Stimulated activated CD4-positive, alpha-beta T cell treated with anti-CD3 and anti-CD28 coated beads, Interleukin-15, amount 100 ng/mL, for 1 hour (primary cell): ENCODE results near the gene GOLGA3.
"Not testable (repeated sequence)": the region's sequence is repeated elsewhere in the genome, so short reads cannot be mapped to it uniquely, and the experiment has no call there.

Experiments
- DNase-seq, 2 donors: peaks; one replicate each; pipeline ENCODE4 v3.0.0-alpha.2; 2020; ENCODE audit warnings: low read depth in 1 of 2, low spot score in 1 of 2

The GOLGA3 gene

DNA sequence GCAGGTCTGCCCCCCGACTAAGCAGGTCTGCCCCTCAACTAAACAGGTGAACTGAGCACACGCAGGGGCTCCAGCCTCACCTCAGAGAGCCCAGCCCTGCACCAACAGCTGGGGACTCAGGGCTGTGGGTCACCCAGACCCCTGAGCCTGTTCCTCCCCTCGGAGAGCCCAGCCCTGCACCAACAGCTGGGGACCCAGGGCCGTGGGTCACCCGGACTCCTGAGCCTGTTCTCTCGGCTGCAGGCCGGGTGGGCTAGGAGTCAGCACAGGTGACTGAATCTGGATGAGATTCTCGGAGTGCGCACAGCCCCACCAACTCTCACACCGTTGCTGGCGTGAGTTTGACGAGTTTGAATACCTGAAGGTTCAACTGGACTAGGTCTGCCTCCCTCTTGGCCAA lies 46.7 kb downstream of the GOLGA3 start:
- no peak for DNase-seq

DNA sequence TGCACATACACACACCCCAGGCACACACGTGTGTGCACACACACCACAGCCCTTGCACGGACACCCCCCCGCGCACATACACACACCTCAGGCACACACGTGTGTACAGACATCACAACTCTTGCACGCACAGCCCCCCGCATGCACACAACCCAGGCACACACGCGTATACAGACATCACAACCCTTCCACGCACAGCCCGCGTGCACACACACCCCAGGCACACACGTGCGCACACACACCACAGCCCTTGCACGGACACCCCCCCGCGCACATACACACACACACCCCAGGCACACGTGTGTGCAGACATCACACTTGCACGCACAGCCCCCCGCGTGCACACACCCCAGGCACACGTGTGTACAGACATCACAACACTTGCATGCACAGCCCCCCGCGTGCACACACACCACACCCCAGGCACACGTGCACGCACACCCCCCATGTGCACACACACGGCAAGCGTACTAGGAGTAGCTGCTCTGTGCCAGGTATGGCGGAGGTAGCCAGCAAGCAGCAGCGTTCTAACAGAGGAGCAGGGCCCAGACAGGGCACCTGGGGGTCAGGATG lies 48.8 kb downstream of the GOLGA3 start:
- no peak for DNase-seq

DNA sequence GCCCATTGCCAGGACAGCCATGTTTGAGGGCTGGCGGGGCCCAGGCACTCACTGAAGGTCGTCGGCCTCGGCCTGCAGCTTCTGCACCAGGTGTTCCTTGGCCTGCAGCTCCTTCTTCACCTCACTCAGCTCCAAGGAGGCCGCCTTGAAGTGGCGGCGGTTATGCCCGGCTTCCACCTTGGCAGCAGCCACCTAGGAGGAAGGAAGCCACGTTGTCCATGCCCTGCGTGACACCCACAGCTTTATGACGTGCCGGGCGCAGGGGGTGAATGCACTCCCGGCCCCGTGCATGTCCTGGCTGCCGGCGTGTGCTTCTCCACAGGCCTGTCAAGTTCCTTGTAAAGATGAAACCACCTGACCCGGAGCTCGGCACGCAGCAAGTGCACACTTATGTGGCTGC lies 51.1 kb downstream of the GOLGA3 start:
- DNase-seq, result no peak

GRCh38 chr12:132776816-132777568 lies 51.7 kb downstream of the GOLGA3 start:
- DNase-seq, result no peak

DNA sequence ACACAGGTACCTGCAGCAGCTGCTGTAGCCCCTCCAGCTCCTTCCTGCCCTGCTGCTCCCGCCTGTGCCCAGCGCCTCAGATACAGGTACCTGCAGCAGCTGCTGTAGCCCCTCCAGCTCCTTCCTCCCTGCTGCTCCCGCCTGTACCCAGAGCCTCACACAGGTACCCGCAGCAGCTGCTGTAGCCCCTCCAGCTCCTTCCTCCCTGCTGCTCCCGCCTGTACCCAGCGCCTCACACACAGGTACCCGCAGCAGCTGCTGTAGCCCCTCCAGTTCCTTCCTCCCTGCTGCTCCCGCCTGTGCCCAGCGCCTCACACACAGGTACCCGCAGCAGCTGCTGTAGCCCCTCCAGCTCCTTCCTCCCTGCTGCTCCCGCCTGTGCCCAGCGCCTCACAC lies 52.4 kb downstream of the GOLGA3 start:
- DNase-seq, result not testable (repeated sequence)

- DNase-seq, result no peak
Observed at GRCh38 chr12:132775502-132776229, 53.0 kb downstream of the GOLGA3 start.

DNA sequence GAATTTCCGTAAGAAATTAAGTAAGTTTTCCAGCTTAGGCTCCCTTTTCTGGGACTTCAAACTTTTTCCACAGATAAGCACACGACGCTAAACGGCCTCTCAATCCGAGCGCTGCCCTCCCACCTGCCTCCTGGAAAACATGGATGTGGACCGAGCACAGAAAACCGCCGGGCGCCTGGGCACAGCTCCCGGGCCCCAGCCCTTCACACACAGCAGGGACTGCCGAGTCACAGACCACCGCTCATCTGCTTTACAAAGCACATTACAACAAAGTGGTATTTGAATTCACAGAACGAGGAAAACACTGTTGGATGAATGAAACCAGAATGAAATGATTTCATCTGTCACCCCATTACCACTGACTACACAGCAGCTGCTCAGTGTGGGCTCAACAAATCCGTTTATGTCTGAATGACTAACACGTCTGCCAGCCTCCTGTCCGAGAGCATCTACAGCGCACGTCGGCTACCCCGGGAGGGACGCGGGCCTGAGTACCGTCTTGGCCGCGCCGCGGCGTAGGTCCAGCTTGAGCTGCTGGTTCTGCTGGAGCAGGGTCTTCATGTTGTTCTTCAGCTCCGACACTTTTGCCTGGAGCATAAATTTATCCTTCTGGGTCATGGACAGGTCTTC lies 53.9 kb downstream of the GOLGA3 start:
- DNase-seq, result no peak

DNA sequence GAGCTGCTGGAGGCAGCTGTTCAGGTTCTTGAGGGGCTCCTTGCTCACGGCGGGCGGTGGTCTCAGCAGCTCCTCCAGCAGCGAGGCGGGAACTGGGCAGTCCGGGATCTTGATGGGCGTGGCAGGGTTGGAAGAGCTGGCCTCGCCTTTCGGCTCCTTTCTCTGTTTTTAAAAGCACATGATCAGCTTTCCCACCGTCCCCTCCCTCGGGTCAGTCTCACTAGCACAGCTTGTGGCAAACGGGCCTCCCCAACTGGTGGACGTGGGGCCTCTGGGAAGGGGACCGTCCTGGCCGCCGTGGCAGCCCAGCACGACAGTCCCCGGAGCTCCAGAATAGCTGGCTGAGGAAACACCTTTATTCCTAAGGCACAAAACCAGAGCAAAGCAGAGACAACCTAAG lies 54.5 kb downstream of the GOLGA3 start:
- no peak for DNase-seq

GRCh38 chr12:132773077-132773955 lies 55.4 kb downstream of the GOLGA3 start:
- no peak for DNase-seq

GRCh38 chr12:132772606-132773005 lies 56.1 kb downstream of the GOLGA3 start:
- DNase-seq, result no peak

GRCh38 chr12:132771126-132771838 lies 57.4 kb downstream of the GOLGA3 start:
- no peak for DNase-seq

GRCh38 chr12:132766380-132767085 lies 62.1 kb downstream of the GOLGA3 start:
- DNase-seq, result no peak

DNA sequence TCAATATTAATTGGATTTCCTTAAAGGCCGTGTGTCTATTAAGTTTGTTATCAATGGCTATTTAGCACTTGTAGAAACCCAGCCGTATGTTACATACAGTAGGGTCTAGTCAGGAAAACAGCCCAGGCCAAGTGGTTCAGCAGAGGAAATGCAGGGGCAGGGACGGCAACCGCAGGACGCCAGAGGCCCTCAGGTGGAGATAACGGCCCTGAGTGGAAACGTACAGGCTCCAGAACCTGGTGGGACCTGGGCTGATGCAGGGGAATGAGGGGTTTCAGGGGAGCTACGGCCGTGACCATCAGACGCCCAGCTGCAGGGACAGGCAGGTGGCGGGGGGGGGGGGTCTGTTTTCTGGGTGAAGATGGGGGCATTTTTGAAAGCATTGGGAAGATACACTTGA lies 63.3 kb downstream of the GOLGA3 start:
- DNase-seq, result no peak

DNA sequence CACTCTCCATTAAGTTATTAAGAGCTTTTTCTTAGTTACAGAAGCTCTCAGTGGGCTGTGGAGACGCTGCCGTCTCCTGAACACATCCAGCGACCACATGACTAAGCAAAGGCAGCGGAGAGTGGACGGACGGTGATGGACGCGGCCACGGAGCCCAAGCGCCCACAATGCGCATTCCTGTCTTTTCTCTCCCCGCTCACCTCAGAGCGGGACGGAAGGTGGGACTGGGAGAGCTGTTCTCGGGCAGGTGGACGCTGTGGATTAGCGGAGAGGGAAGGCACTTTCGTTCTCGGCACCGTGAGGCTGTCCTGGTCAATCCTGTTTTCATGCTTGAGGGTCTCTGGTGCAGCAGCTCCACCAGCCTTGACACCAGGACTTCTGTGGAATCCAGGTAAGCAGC lies 64.4 kb downstream of the GOLGA3 start:
- DNase-seq, result no peak

DNA sequence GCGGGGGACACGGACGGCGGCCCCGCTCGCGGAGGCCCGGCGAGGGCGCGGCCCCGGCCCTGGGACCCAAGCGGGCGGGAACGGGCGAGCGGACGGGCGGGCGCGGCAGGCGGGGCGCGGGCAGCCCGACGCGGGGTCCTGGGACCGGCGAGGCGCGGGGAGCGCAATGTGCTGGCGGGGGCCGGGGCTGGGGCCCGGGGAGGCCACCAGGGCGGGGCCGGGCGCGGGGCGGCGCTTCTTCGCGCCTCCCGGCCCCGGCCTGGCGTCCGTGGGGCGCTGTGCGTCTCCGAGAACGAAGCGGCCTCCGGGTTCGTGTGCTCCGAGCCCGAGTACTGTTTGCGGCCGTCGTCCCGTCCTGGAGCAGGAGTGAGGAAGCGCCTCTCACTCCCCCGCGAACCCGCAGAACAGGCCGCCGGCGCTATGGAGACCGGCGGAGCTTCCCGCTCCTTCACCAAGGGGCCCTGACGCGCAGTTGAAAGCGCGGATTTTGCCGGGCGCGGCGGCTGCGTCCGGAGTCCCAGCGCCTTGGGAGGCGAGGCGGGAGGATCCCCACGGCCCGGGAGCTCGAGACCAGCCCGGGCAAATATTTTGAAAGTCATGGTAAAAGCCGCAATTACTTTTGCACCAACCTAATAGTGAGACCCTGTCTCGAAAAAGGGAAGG lies 66.6 kb downstream of the GOLGA3 start:
- peak; percentile 81 to 84 for DNase-seq

DNA sequence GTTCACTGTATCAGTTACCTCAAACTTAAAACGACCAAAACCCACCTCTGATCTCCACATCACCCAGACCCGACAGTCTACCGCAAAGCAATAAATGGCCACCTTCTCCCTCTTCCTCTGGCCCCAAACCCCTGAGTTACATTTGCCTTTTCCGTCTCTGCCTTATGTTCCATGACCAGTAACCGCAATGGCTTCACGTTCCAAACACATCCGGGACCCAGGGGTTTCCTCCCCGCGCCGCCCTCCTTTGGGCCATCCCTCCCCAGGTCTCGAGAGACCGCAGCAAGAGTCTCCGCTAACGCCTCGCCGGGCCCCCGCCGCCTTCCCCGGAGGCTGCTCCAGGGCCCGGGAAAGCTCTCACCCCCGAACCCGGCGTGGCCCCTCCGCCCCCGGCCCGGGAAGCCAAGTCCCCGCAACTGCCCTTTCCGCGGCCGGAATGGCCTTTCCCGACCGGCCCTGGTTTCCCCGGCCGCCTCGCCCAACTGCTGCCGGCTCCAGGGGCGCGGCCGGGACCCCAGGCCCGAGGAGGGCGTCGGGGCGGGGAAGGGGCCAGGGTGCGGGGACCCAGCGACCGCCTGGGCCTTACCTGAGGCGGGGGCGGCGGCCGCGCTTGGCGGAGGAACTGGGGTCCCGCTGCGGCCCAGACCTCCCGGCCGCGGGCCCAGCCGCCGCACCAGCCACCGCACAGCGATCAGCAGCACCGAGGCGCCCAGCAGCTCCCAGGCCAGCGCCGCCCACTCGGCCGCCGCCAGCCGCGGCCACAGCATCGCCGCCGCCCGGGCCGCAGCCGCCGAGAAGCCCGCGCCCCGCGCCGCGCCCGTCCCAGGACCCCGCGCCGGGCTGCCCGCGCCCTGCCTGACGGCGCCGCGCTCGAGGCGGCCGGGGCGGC lies 67.4 kb downstream of the GOLGA3 start, which contains the start of gene ANKLE2:
Gene ANKLE2, minus strand, starts transcription at position 801 of the 889 bp plus-strand sequence. Its CDS starts 34 bp downstream, at position 767.
- DNase-seq, result peak; percentile 40 to 59

- DNase-seq, result no peak
Observed at GRCh38 chr12:132759359-132759758, 69.3 kb downstream of the GOLGA3 start.

- DNase-seq, result not testable (repeated sequence)
Observed at GRCh38 chr12:132758825-132759224, 69.8 kb downstream of the GOLGA3 start.
